ENCODE data around the gene THSD4. TPM values are rescaled to one million over a fixed set of nuclear protein-coding genes. Genes with fewer than 3 reads are reported as not detected.

The THSD4 gene
- total RNA-seq, 1 donor from 2014 or later = 66.8 TPM

- Histone ChIP-seq H3K27ac (peak overlapping the region; percentile 10), H3K4me3 (no peak overlapping the region), H3K36me3 (no peaks in the 10 kb centered on the region), H3K27me3 (no peaks in the 10 kb centered on the region), H3K9me3 (no peaks in the 10 kb centered on the region), H3K4me1 (peaks cover 12% of the 10 kb centered on the region)
- intact Hi-C loops (cut with DNase I) = no loop called here
- TF ChIP-seq POLR2A (IDR thresholded peaks at IDR 0.05) = no peak
- no peak for TF ChIP-seq CTCF (IDR thresholded peaks at IDR 0.05)
- TF ChIP-seq POLR2AphosphoS5 (IDR thresholded peaks at IDR 0.05; ENCODE audit: insufficient read depth in 1 of 2, low read depth in 1 of 2) = no peak
- no peak for DNase-seq (ENCODE audit: extremely low spot score in 2 of 2)
These were observed 136.3 kb downstream of the THSD4 start for GRCh38 chr15:71251584-71252043.

- no peak for TF ChIP-seq POLR2A (IDR thresholded peaks at IDR 0.05)
- TF ChIP-seq POLR2AphosphoS5 (IDR thresholded peaks at IDR 0.05; ENCODE audit: insufficient read depth in 1 of 2, low read depth in 1 of 2) = no peak
- no peak for TF ChIP-seq CTCF (IDR thresholded peaks at IDR 0.05)
- H3K36me3 ChIP-seq = no peaks in the 10 kb centered on the region
- no peak for DNase-seq (ENCODE audit: extremely low spot score in 2 of 2)
- H3K27ac ChIP-seq = peak overlapping the region; percentile 10
- intact Hi-C loops (cut with DNase I) = no loop called here
- H3K9me3 ChIP-seq = no peaks in the 10 kb centered on the region
- H3K27me3 ChIP-seq = no peaks in the 10 kb centered on the region
- no peak overlapping the region for H3K4me3 ChIP-seq
- H3K4me1 ChIP-seq = peaks cover 12% of the 10 kb centered on the region
These were observed 136.9 kb downstream of the THSD4 start for GRCh38 chr15:71252044-71252739.

GRCh38 chr15:71252740-71253047, 137.4 kb downstream of the THSD4 start:
- DNase-seq (ENCODE audit: extremely low spot score in 2 of 2) = no peak
- Histone ChIP-seq H3K27ac (no peak overlapping the region), H3K9me3 (no peaks in the 10 kb centered on the region), H3K4me1 (peaks cover 12% of the 10 kb centered on the region), H3K4me3 (no peak overlapping the region), H3K36me3 (no peaks in the 10 kb centered on the region), H3K27me3 (no peaks in the 10 kb centered on the region)
- TF ChIP-seq POLR2A (IDR thresholded peaks at IDR 0.05) (no peak), POLR2AphosphoS5 (IDR thresholded peaks at IDR 0.05; ENCODE audit: insufficient read depth in 1 of 2, low read depth in 1 of 2) (no peak), CTCF (IDR thresholded peaks at IDR 0.05) (no peak)
- intact Hi-C loops (cut with DNase I) = no loop called here

GRCh38 chr15:71254491-71254890, 139.2 kb downstream of the THSD4 start:
- TF ChIP-seq POLR2AphosphoS5 (IDR thresholded peaks at IDR 0.05; ENCODE audit: insufficient read depth in 1 of 2, low read depth in 1 of 2) (no peak), POLR2A (IDR thresholded peaks at IDR 0.05) (no peak), CTCF (IDR thresholded peaks at IDR 0.05) (no peak)
- H3K27ac ChIP-seq = no peak overlapping the region
- no peaks in the 10 kb centered on the region for H3K9me3 ChIP-seq
- intact Hi-C loops (cut with DNase I) = no loop called here
- H3K4me3 ChIP-seq = no peak overlapping the region
- H3K4me1 ChIP-seq = peaks cover 12% of the 10 kb centered on the region
- no peaks in the 10 kb centered on the region for H3K36me3 ChIP-seq
- DNase-seq (ENCODE audit: extremely low spot score in 2 of 2) = no peak
- no peaks in the 10 kb centered on the region for H3K27me3 ChIP-seq

- DNase-seq (ENCODE audit: extremely low spot score in 2 of 2) = no peak
- intact Hi-C loops (cut with DNase I) = loop anchor here (2.0 kb wide), 1 partner anchor 40 kb away; no protein-coding TSS in a partner anchor
- Histone ChIP-seq H3K9me3 (no peaks in the 10 kb centered on the region), H3K27ac (no peak overlapping the region), H3K27me3 (no peaks in the 10 kb centered on the region), H3K4me1 (peaks cover 3% of the 10 kb centered on the region), H3K4me3 (no peak overlapping the region), H3K36me3 (no peaks in the 10 kb centered on the region)
- TF ChIP-seq POLR2AphosphoS5 (IDR thresholded peaks at IDR 0.05; ENCODE audit: insufficient read depth in 1 of 2, low read depth in 1 of 2) (no peak), POLR2A (IDR thresholded peaks at IDR 0.05) (no peak), CTCF (IDR thresholded peaks at IDR 0.05) (no peak)
These were observed 141.8 kb downstream of the THSD4 start for GRCh38 chr15:71256934-71257664.
